DND-41 (cell line): ENCODE measurements around the gene AP2A2.

ENCODE experiments used
- EZH2 ChIP-seq: IDR thresholded peaks from 3 replicates; pipeline ENCODE4 v1.6.1; 2012; ENCODE audit warnings: borderline replicate concordance, low read depth, mild to moderate bottlenecking, moderate library complexity, low read length, inconsistent platforms; ENCODE audit not compliant: severe bottlenecking
- TF ChIP-seq, protein P1 (sequence below): IDR thresholded peaks from 2 replicates; pipeline ENCODE4 v1.5.1; 2012; ENCODE audit warnings: borderline replicate concordance, low read length, moderate library complexity, mild to moderate bottlenecking; ENCODE audit not compliant: poor library complexity, severe bottlenecking; ENCODE audit errors: extremely low read depth

DNA sequence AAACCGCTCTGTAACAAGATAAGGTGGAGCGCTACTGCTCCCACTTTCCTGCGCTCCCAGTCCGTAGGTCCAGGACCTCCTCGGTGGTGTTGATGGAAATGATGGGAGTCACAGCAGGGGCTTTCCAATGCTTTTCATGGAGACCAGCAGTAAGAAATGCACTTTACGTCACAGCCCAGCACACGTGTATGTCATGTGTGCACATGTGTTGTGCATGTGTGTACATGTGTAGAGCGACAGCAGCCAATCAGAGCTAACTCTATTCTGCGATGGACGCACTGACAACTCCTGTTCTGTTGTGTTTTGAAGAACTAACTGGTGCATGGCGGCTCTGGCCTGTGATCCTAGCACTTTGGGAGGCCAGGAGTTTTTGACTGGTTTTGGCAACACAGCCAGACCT is 16.3 kb upstream of the AP2A2 start:
- TF ChIP-seq, protein P1, sequence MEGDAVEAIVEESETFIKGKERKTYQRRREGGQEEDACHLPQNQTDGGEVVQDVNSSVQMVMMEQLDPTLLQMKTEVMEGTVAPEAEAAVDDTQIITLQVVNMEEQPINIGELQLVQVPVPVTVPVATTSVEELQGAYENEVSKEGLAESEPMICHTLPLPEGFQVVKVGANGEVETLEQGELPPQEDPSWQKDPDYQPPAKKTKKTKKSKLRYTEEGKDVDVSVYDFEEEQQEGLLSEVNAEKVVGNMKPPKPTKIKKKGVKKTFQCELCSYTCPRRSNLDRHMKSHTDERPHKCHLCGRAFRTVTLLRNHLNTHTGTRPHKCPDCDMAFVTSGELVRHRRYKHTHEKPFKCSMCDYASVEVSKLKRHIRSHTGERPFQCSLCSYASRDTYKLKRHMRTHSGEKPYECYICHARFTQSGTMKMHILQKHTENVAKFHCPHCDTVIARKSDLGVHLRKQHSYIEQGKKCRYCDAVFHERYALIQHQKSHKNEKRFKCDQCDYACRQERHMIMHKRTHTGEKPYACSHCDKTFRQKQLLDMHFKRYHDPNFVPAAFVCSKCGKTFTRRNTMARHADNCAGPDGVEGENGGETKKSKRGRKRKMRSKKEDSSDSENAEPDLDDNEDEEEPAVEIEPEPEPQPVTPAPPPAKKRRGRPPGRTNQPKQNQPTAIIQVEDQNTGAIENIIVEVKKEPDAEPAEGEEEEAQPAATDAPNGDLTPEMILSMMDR: no peak
- TF ChIP-seq EZH2: no peak
